Measurements from ENCODE around the gene CD27.

GRCh38 chr12:6440391-6440790, 4.4 kb upstream of the CD27 start:
- TF ChIP-seq CTCF (IDR thresholded peaks at IDR 0.05; ENCODE audit: low read length) (no peak), EZH2 (optimal IDR thresholded peaks at IDR 0.05; ENCODE audit: low read depth, low read length) (no peak), EZH2phosphoT487 (IDR thresholded peaks at IDR 0.05; ENCODE audit: low read length) (no peak)
